GM06990 (cell line): ENCODE data around the gene MYO3A.

Source experiments
- DNase-seq: peaks from one replicate; pipeline ENCODE4 v3.0.0-alpha.2; 2011; ENCODE audit not compliant: insufficient read length; ENCODE audit errors: extremely low read depth
- H3K27me3 ChIP-seq: replicated peaks from 2 replicates; pipeline ENCODE4 v1.6.0; 2011; ENCODE audit warnings: low read length; ENCODE audit not compliant: control insufficient read depth, insufficient read depth
- H3K36me3 ChIP-seq: 2 replicates; pipeline ENCODE4 v1.5.1; 2011; ENCODE audit warnings: low read length; ENCODE audit not compliant: control insufficient read depth, insufficient read depth
- H3K4me3 ChIP-seq: replicated peaks from 2 replicates; pipeline ENCODE4 v1.5.1; 2011; ENCODE audit warnings: low read depth, mild to moderate bottlenecking, control low read depth, low read length
- TF ChIP-seq, protein P1 (sequence below): IDR thresholded peaks from 2 replicates; pipeline ENCODE4 v1.5.1; 2011; ENCODE audit warnings: low read length, control low read depth, mild to moderate bottlenecking, inconsistent platforms; ENCODE audit not compliant: insufficient read depth, poor library complexity, severe bottlenecking

Gene MYO3A

DNA sequence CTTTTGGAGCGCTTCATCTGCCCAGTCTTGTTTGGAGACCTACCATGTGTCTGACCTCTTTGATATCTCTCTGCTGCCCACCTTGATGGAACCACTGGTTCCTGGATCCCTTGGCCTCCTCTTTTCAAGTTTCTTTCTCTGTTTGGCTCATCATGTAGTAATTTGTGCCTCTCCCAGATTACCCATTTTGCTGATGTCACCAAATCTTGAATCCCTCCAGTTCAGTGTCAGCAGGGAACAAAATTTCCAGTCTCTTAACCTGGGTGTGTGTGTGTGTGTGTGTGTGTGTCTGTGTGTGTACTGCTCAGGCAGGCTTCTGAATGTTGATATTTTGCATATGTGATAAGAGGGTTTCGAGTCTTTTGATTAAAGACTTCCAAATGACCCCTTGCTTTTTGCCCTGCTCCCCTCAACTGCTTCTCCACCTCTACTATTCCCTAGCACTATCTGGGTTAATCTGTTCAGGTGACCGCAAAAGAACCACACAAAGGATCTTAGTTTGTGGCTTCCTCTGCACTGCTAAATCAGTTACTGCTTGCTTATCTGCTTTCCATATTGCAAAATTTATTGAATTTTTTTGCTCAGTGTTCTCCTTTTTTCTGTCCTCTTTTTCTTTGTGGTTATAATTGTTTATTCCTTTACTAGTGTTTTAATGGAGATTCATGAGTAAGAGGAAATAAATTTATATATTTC lies 25.7 kb downstream of the MYO3A start:
- no peak for DNase-seq
- TF ChIP-seq, protein P1, sequence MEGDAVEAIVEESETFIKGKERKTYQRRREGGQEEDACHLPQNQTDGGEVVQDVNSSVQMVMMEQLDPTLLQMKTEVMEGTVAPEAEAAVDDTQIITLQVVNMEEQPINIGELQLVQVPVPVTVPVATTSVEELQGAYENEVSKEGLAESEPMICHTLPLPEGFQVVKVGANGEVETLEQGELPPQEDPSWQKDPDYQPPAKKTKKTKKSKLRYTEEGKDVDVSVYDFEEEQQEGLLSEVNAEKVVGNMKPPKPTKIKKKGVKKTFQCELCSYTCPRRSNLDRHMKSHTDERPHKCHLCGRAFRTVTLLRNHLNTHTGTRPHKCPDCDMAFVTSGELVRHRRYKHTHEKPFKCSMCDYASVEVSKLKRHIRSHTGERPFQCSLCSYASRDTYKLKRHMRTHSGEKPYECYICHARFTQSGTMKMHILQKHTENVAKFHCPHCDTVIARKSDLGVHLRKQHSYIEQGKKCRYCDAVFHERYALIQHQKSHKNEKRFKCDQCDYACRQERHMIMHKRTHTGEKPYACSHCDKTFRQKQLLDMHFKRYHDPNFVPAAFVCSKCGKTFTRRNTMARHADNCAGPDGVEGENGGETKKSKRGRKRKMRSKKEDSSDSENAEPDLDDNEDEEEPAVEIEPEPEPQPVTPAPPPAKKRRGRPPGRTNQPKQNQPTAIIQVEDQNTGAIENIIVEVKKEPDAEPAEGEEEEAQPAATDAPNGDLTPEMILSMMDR: no peak
- no peak overlapping the region for H3K4me3 ChIP-seq
- no peaks in the 10 kb centered on the region for H3K27me3 ChIP-seq
- no peaks in the 10 kb centered on the region for H3K36me3 ChIP-seq

DNA sequence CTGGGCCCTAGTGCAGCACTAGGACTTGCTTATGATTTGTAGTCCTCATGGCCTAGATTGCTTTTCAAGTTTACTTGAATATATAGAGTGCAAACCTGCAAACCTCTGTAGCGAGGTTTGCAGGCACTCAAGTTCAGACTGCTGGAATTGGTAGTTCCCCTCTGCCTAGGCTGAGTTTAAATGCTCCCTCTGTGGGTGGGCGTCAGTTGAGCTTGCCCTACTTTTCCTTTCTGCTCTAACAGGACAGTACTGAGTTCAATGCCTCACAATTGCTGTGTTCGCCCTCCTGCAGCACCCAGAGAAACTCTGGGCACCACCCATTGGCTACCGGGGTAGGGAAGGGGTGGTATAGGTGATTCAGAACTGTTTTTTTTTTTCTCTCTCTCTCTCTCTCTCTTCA lies 31.6 kb downstream of the MYO3A start:
- Histone ChIP-seq H3K36me3 (no peaks in the 10 kb centered on the region), H3K4me3 (no peak overlapping the region), H3K27me3 (no peaks in the 10 kb centered on the region)
- TF ChIP-seq, protein P1: no peak
- no peak for DNase-seq

DNA sequence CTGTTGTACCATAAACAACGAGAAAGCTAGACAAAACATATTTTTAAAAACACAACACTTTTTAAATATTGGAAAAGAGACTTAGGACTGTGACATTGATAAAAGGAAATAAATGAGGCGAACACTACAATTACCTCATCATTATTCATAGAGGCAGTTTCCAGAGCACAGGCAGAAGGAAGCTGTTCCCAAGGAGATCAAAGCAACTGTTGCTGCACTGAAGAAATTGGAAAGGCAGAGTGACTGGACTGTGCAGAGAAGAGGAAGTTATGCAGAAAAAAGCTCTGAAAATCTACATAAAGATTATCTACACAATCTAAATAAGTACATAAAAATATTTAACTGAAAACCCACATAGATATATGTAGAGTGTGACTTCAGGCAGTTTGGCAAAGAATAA lies 32.8 kb downstream of the MYO3A start:
- TF ChIP-seq, protein P1: no peak
- no peak for DNase-seq
- no peaks in the 10 kb centered on the region for H3K27me3 ChIP-seq
- H3K36me3 ChIP-seq: no peaks in the 10 kb centered on the region
- no peak overlapping the region for H3K4me3 ChIP-seq

DNA sequence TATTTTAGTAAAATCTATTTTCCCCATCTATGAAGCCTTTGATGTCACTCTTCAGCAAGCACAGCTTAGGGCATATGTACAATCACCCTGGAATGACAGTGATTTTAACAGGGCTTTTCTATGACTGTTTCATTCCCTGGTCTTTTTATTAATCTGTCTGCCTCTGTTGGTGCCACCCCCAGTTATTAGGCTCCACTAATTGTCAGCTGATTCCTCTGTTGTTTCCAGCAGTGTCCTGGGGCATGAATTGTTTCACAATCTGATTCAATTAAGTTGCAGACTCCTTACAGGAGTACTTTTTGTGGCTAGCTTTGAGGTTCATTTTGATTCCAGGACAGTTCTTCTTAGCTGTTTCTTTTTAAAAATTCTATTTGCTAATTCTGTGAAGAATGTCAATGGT lies 38.6 kb downstream of the MYO3A start:
- H3K4me3 ChIP-seq: no peak overlapping the region
- TF ChIP-seq, protein P1: no peak
- no peaks in the 10 kb centered on the region for H3K27me3 ChIP-seq
- DNase-seq: no peak
- H3K36me3 ChIP-seq: no peaks in the 10 kb centered on the region

DNA sequence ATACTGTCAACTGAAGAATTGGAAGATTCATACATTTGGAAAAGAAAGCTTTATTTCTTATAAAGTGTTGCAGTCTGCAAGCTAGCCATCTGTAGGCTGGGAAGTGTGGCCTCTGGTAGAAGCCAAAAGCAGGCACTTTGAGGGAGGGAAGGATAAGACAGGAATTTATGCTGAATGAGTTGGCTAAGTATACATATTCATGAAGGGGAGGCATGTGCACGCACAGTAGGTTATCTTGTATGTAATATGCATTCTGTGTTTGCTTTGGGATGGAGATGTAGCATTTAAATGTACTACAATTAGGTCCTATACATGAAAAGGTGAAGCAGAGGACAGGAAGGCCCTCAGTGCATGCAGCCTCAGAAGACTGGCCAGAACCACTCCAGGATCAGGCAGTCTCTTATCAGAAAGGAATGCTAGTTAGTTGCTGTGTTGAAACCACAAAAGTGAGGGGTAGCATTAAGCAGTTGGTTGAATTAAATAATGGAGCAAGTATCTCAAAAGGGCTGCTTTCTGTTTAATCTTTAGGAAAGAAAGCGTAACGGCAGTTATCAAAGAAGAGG lies 40.9 kb downstream of the MYO3A start:
- TF ChIP-seq, protein P1: no peak
- DNase-seq: no peak
- Histone ChIP-seq H3K27me3 (no peaks in the 10 kb centered on the region), H3K4me3 (no peak overlapping the region), H3K36me3 (no peaks in the 10 kb centered on the region)

DNA sequence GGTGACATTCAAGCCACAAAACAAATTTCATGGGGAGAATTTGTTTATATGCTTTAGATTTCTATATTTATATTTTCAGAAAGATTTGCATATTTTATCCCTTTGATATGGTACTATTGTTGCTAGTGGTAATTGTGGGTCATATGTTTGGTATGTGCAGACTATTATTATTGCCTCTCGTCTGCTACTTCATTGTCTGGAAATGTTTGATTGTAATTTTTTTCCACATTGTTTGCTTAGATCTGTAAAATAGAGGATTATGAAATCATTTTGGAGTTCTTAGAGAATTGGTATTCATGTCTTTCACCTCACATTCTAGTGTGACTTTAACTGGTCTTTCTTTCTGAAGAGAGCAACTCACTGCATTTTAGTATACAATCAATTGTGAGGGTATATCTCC lies 44.7 kb downstream of the MYO3A start:
- H3K27me3 ChIP-seq: no peaks in the 10 kb centered on the region
- no peaks in the 10 kb centered on the region for H3K36me3 ChIP-seq
- TF ChIP-seq, protein P1: no peak
- no peak for DNase-seq
- H3K4me3 ChIP-seq: no peak overlapping the region
